Kasumi-1 (cell line): ENCODE measurements around the gene NAA20.
A peak's percentile ranks its signal among the peaks of the same experiment; 100 is the strongest.
"Not testable (repeated sequence)": the region's sequence is repeated elsewhere in the genome, so short reads cannot be mapped to it uniquely, and the experiment has no call there.

Experiments
- DNase-seq, 2 experiments: peaks; one replicate each; lab custom pipeline; 2025; lab: John Stamatoyannopoulos, UW

Gene NAA20

DNA sequence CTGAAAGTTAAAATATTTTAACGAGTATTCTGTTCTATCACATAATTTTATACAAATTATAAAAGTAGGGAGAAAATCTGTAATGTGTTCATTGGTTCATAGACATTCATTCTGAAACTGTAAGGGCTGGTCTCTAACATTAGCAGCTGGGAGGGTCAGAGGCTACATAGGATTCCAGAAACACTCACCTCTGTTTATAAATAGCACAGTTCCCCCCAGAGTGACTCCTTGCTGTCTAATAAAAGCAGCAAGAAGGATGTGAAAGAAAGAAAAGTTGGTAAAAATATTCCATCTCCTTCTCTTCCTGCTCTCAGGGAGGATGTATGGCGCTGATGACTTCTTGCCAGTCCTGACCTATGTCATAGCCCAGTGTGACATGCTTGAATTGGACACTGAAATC is 25.3 kb upstream of the NAA20 start:
- DNase-seq = no peak

DNA sequence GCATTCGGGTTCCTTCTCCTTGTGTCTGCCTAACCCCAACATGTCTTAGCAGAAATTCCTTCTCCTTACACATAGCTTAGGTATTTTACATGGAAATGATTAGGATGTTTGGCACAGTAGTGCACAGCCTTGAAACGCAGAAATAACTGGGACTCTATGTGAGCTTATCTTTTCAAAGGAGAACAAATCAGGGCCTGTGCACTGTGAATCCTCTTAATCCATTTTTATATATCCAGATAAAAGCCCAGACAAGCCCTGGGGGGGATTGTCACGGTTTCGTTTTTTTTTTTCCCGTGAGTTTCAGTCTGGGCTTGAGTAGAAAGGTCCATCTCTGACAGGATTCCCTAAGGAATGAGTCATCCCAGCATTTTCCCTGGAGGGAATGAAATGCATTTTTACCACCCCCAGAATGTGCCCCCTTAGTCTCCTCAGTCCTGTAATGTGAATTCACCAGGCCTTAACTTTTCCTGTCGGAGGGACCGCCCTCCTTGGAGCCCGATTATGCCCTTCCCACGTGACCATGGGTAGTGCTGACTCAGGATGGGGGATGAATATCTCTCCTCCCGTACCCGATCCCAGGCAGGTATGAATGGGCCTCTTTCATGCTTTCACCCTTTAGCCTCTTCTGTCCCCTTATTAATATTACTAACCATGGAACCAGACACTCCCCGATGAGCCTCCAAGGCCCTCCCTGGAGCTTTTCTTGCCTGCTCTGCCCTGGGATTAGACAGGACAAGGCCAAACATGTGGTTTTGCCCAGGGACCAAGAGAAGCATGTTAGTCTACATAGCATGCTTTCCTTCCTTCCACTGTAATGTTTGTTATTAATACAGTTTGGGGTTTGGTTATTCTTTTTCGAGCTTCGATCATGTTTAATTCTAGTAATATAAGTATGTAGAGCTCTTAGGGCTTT is 23.9 kb upstream of the NAA20 start:
- DNase-seq = no peak

DNA sequence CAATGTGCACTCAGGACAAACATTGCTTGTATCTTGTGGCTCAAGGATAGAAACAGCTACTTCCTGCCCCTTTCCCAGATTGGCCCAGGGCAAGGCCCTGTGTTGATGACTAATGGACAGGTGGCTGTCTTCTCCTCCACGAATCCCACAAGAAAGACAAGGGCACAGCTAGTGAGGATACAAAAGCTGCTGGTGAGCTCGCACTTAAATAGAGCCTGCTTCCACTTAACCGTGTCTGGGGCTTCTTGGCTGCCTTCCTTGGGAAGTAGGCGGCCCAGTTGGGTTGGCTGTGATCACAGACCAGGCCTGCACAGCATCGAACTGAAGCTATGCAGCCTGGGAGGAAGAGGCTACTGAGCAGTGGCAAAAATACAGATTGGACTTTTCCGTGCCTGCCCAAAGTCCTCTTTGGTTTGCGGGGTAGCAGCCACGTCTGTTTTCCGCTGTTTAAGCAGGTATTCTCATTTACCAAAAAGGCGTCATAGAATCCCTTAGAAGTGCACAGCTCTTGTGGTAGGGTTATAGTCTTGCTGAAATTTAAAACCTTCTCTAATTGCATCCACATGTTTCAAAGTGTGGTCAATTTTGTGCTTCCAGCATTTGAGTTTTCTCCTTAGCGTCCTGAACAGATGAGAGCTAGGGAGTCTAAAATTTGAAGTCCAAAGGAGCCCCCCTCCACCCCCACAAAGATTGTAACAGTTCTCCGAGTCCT is 23.0 kb upstream of the NAA20 start:
- DNase-seq = no peak

DNA sequence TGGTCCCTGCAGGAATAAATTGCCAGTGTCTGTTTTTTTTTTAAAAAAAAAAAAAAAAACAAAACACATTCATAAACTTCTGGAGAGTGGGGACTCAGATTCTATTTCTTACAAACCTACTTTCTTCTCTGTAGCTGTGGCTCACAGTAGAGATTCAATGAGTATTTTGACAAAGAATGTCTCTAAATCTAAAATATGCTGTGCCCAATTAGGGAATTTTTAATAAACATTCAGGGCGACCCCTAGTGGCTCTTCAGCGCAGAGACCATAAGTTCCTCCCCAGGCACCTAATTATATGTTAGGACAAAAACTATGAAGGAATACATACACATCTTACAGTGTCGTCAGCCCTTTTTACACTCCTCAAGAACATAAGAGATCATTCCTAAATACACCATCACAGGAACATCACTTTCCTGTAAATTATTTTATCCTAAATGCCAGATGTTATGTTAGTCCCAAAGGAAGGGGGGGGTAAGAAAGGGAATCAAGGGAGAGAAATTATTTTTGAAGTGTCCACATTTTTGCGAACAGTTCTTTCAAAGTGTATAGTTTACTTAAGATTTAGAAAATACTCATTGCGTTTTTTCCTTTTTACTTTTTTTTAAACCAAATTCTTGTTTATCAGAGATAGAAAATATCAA is 21.8 kb upstream of the NAA20 start:
- peak; percentile 71 to 86 for DNase-seq

DNA sequence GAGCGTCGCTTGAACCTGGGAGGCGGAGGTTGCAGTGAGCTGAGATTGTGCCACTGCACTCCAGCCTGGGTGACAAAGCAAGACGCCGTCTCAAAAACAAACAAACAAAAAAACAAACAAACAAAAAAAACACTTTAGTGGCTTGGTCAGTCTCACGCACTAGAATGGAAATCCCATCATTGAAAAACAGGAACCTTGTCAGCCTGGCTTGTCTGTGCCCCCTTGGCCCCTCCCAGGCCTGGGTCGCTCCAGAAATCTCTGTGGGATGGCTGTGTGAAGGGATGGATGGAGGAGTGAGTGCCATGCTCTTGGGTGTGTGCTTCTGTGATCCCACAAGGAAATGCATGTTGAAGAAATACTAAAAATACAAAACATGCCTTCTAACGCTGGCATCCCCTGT is 20.9 kb upstream of the NAA20 start:
- no peak for DNase-seq

DNA sequence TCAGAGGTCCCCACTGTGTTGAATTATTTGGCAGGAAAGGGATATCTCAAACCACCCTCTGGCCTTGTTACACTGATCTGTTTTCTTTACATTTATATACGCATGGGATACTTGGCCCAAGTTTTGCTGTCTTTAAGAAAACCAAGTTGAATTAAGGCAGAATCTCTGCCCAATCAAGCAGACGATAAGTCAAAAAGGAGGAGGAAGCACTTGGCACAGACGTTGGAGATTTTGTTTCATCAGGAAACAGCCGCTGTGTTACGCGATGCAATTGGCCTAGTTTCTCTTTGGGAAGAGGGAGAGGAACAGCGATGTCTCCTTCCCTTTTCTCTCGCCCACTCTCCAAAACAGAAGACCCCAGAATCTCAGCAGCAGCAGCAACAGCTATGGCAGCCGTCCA is 20.2 kb upstream of the NAA20 start:
- DNase-seq = peak; percentile 11 to 27

DNA sequence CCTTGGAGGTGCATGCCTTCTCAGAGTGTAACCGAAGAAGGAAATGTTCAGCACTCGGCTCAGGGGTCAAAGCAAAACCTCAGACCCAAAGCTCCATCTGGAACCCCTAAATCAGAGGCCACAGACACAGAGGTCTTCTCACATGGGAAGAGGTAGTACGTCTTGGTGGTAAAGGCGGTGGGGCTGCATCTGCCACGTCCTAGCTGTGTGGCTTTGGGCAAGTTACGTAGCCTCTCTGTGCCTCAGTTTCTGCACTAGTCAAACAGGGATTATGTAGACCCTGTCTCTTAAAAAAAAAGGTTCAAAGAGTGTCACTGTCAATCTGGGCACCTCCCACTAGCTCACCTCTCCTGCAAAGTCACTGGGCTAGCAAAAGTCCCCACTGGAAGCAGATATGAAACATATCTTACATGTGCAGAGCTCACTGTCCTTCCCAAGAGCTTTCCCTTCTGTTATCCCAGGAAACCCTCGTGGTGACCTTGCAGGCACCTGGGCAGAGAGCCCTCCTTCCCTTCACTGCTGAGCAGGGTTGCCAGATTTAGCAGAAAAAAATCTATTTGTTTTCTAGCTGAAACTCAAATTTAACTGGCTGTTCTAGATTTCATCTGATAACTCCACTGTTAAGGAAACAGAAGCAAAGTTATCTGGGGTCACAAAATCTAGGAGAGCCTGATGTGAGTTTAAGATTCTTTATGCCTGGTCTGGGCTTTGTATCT is 18.0 kb upstream of the NAA20 start:
- no peak for DNase-seq

DNA sequence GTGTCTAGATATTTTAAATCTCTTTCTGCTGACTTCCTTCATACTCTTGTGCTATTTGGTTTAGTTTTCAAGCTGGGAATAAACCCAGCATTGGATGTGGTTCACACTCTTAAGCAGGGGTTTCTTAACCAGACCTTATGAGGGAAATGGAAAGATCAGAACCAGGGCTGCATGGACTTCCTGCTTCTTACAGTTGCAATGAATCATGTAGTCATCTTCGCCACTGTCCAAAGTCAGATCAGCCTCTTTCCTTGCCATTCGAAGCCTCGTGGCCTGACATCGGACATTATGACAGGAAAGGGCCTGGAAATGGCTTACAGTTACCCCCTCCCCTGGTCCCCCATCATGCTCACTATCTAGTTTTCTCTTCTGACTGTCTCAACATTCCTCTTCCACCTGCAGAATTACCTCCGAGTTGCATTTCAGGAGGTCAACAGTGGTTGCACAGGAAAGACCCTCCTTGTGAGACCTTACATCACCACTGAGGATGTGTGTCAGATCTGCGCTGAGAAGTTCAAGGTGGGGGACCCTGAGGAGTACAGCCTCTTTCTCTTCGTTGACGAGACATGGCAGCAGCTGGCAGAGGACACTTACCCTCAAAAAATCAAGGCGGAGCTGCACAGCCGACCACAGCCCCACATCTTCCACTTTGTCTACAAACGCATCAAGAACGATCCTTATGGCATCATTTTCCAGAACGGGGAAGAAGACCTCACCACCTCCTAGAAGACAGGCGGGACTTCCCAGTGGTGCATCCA is 16.8 kb upstream of the NAA20 start:
- DNase-seq = peak; percentile 28 to 47

DNA sequence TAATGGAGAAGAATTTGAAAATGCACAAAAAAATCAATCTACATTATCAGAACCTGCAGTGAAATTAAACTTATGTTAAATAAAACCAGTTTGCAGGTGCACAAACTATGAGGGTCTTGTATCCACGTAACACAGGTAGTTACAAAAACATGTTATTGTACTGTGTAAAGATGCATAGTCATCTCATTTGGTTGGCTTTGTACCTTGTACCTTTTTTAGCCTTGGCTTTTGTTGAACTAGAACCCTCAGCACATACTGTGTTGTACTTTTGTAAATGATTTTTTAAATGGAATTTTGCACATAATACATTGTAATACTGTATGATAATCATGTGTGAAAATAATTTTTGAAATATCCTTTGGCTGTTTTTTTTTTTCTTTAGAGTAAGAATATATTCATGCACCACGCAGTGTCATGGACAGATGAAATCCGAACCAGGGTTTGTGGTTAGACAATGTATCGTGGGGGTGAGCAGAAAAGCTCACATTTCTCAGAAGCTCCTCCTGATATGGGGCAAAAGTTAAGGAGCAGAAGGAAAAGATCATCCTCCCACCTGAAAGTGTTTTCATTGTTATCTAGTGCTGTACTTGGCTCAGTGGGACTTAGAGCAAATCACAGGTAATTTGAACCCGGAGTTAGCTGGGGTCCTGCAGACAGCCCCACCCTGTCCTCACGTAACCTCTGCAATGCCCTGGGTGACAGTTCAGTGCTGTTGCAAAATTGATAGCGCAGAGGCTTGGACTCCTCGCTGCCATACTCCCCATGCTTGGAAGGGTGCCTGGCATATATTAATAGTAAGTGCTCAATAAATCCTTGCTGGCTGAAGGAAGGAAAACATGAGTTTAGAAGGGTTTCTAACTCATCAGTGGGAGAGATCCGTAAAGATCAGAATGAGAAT is 14.8 kb upstream of the NAA20 start:
- DNase-seq = no peak

DNA sequence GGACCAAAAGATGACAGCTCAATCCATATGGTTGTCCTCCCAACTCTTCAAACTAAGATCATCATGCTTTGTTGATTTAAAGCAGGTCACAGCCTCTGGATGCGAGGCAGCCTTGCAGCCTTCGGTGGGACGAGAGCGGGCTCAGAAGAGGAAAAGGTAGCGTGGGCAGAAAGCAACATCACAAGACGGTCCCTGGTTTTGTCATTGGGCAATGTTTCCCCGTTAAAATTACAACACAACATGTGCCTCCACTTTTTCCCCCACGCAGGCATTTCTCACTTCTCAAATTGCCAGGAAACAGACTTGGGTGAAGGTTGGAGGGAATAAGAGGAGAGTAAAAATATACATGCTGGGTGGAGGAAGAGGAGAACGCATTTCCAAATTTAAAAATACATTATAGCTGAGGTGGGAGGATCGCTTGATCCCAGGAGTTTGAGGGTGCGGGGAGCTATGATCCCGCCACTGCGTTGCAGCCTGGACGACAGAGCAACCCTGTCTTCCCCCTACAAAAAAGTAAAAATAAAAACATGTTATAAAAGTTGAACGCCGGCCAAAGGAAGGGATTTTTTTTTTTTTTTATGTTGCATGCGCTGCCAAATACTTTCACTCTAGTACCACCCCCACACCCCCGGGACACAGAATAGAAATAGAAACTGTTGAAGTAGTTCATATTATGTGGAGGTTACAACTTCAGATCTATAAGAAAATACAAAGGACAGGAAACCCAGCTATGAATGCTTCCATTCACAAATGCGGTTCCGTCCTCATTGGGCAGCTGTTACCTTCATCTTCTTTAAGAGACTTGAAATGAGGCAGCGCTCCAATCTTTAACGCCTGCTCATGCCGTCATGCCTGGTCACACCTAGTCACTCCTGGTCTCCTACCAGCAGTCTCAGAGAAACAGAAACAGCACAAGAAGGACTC is 13.9 kb upstream of the NAA20 start:
- DNase-seq = peak; percentile 58

DNA sequence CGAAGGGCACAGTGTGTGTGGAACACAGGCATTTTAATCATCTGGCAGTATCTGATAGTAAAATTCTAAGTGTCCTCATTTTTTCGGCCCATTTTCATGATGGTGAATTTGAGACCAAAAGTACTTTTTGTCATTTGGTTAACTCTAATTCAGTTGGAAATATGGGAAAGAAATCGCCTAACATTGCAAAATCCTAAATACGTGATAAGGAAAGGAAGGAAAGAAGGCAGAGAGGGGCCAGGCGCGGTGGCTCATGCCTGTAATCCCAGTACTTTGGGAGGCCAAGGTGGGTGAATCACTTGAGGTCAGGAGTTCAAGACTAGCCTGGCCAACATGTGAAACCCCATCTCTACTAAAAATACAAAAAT is 13.2 kb upstream of the NAA20 start:
- DNase-seq = not testable (repeated sequence)

DNA sequence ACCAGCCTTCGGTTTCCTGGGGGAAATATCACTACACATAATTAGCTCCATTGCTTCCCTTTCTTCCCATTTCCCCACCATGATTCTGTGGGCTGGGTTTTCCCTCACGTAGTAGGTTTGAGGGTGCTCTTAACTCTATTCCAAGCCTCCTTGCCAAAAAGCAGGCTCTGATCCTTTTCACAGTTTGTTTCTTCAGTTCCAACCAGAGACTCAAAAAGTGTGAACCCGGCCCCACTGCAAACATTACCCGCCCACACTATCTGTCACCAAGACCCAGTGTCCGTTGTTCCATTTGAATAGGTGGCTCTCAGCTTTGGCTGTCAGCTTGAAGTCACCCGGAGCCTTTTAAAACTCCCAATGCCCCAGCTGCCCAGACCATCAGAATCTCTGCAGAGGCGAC is 11.8 kb upstream of the NAA20 start:
- DNase-seq = no peak

DNA sequence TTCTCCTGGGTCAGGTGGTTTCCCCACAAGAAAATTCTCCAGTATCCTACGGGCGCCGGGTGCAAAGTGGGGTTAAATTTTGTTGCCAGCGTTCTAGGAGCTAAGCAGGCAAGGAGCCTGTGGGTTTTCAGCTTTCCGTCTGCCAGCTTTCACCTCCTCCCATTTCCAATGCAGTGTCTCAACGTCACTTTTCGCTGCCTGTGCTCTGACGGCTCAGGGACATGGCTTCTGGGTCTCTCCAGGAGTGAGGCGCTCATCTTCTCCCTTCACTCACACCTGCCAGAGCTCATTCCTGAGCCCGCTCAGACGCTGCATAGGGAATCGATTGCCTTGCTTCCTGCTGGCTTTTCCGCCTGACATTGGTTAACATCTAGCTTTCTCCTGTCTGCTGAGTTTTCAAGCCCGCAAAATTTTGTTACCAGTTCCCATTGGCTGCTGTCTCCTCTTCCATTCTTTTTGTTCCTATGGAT is 7.3 kb upstream of the NAA20 start:
- DNase-seq = no peak

DNA sequence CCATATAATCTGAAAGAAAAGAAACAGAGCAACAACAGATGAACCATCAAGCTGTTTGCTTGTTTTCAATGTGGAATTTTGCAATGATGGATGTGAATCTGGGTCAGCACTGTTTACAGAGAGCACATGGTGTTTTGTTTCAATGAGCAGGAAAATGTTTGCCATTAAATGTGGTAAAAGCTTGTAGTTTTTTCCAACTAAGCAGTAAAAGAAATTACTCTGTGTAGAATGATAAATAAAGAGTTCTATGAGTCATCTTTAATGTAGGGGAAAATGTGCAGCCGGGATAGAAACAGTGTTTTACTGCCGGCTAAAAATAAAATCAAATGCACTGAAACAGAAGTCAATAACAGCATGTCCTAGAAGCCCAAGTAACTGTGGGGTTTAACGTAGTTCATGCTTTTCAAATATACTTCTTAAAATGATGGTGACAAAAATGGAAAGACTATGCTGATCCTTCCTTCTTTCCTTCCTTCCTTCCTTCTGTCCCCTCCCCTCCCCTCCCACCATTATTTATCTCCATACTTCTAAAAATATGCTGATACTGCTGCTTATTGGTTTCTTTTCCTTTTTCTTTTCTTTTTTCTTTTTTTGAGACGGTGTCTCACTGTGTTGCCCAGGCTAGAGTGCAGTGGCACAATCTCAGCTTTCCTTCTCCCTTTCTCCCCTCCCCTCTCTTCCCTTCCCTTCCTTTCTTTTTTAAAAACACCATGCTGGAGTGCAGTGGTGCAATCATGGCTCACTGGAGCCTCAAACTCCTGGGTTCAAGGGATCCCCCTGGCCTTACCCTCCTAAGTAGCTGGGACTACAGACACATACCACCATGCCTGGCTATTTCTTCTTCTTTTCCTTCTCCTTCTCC is 6.3 kb upstream of the NAA20 start:
- DNase-seq = no peak

DNA sequence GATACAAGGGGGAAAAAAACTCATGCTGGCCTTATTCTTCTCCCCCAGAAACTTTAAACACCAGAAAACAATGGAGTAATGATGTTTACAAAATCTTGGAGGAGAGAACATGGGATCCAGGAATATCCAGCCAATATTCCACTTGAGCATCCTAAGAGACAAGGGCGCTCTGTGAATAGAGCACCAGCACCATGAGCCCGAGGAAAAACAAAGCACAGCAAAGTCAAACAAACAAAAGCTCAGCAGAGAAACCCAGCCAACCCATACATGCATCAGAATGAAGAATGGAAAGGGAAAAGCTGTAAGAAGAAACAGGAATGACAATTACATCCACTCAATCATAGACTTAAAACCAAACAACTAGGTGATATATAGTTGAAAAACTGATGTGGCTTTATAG is 4.6 kb upstream of the NAA20 start:
- no peak for DNase-seq

DNA sequence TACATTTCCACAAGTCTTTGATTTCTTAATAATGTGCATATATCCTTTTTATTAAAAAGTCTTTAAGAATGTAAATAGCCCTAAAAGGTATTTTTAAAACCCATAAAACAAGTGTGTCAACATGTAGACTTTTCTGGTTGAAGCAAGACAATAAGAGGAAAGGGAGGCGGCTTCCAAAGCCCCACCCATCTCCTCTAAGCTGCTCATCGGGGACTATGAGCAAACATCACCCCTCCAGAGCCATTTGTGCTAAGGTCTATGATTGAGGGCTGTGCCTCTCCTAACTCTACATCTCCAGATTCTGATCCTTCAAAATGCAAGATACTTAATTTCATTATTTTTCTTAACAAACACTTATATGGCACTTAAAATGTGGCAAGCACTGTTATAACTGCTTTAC is 2.5 kb upstream of the NAA20 start:
- DNase-seq = no peak

DNA sequence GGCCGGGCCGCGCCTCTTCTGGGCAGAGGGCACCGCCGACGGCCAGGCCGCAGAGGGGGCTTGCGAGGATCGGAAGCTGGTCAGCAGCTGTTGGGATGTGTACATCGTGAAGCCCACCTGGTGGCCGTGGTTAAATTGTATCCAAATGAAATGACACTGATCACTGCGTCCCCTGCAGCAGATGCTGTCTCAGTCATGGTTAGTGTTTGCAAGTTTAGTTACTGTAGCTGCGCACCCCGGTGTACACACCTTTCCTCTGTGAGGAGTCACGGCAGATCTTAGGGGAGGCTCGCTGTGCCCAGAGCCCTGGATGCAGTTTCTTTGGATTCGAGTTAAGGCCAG is 653 bp downstream of the NAA20 start:
- no peak for DNase-seq

DNA sequence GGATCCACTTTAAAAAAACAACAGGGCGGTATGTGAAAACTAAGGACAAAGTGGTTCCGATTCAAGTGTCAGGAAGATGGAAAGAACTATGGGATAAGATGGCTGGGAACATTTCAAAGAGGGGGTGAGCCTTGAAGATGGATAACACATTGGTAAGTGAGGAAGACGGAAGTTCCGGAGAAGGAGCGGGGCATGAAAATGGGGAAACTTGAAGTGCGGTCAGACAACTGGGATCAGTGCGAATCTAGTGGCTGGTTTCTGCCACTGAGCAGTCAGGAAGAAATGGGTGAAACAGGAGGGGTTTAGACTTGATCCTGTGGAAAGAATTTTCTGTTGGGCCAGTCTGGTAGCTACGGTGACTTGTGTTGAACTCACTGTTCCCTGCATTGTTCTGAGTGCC is 1.2 kb downstream of the NAA20 start:
- DNase-seq = no peak
